Omental fat pad (tissue), 4 donors: ENCODE results near the gene BRMS1L. TPM values are rescaled to one million over a fixed set of nuclear protein-coding genes. Genes with fewer than 3 reads are reported as not detected.

Experiments
- ATAC-seq: fragments of 150-250 bp; one replicate; pipeline ENCODE4 v1.9.1; 2016; ENCODE audit warnings: mild to moderate bottlenecking, moderate library complexity; ENCODE audit not compliant: low FRiP score
- DNase-seq: peaks from one replicate; pipeline ENCODE4 v3.0.0-alpha.2; 2019; ENCODE audit warnings: low spot score
- CTCF ChIP-seq, 3 donors: fragments of 450-650 bp; IDR thresholded peaks; one replicate each; pipeline ENCODE4 v1.5.1; 2016 to 2017; ENCODE audit warnings: antibody characterized with exemption in 3 of 3, mild to moderate bottlenecking in 3 of 3, moderate library complexity in 2 of 3
- total RNA-seq, 4 donors: library from RNA; depleted of rRNA; stranded (reverse); fragments of >200 nt; gene quantifications; one replicate each; pipeline ENCODE4 v1.1.0, GENCODE V29; 2016

BRMS1L gene
- total RNA-seq, 4 donors from 2014 or later, result 4.0 to 9.1 (median 5.6) TPM

GRCh38 chr14:35847636-35848035 lies 21.5 kb downstream of the BRMS1L start:
- ATAC-seq (no peak), DNase-seq (no peak)
- no peak for TF ChIP-seq CTCF (IDR thresholded peaks at IDR 0.05)

- no peak for TF ChIP-seq CTCF (IDR thresholded peaks at IDR 0.05)
- ATAC-seq (no peak), DNase-seq (no peak)
Observed at GRCh38 chr14:35849122-35849521, 23.0 kb downstream of the BRMS1L start.

- DNase-seq, result no peak
- no peak for TF ChIP-seq CTCF (IDR thresholded peaks at IDR 0.05)
- no peak for ATAC-seq
Observed at GRCh38 chr14:35851823-35852222, 25.7 kb downstream of the BRMS1L start.

- ATAC-seq (no peak), DNase-seq (no peak)
- no peak for TF ChIP-seq CTCF (IDR thresholded peaks at IDR 0.05)
Observed at GRCh38 chr14:35853225-35853624, 27.1 kb downstream of the BRMS1L start.

GRCh38 chr14:35854696-35855270 lies 28.6 kb downstream of the BRMS1L start:
- no peak for TF ChIP-seq CTCF (IDR thresholded peaks at IDR 0.05)
- no peak for ATAC-seq
- DNase-seq, result no peak

- no peak for DNase-seq
Observed at GRCh38 chr14:35855876-35856481, 29.8 kb downstream of the BRMS1L start.

More at GRCh38 chr14:35855876-35856481, 29.8 kb downstream of the BRMS1L start:
- no peak for TF ChIP-seq CTCF (IDR thresholded peaks at IDR 0.05)
- ATAC-seq, result no peak
